HL-60 (cell line): ENCODE data around the gene GP2.

Experiments
- DNase-seq, 2 experiments: peaks; one replicate each; pipeline ENCODE4 v3.0.0-alpha.2; 2010 to 2020; ENCODE audit warnings: low read depth in 1 of 2, low spot score in 1 of 2
- H3K27ac ChIP-seq: fragments of 250-450 bp; sonication (Bioruptor Pico); replicated peaks from 2 replicates; pipeline ENCODE4 v1.5.1; 2020; ENCODE audit warnings: mild to moderate bottlenecking, moderate library complexity
- H3K27me3 ChIP-seq: fragments of 250-450 bp; sonication (Bioruptor Pico); 2 replicates; pipeline ENCODE4 v1.5.1; 2021; ENCODE audit warnings: mild to moderate bottlenecking, moderate library complexity; ENCODE audit not compliant: insufficient read depth, poor library complexity, severe bottlenecking
- H3K4me3 ChIP-seq: replicated peaks from 2 replicates; pipeline ENCODE4 v1.5.1; 2011; ENCODE audit warnings: mild to moderate bottlenecking, control low read depth, low read length; ENCODE audit not compliant: insufficient read depth
- GABPA ChIP-seq: IDR thresholded peaks from 2 replicates; pipeline ENCODE4 v1.6.1; 2012; ENCODE audit warnings: low read depth
- POLR2AphosphoS5 ChIP-seq: IDR thresholded peaks from 2 replicates; pipeline ENCODE4 v1.6.1; 2012; ENCODE audit warnings: low read depth
- REST ChIP-seq: IDR thresholded peaks from 2 replicates; pipeline ENCODE4 v1.6.1; 2012; ENCODE audit warnings: low read depth; ENCODE audit not compliant: insufficient replicate concordance
- SPI1 ChIP-seq: IDR thresholded peaks from 2 replicates; pipeline ENCODE4 v1.6.1; 2012; ENCODE audit warnings: low read depth, mild to moderate bottlenecking, borderline replicate concordance
- TF ChIP-seq, protein P1 (sequence below): IDR thresholded peaks from one replicate; pipeline ENCODE4 v1.5.1; 2011; ENCODE audit warnings: low read length, control low read depth, inconsistent platforms; ENCODE audit not compliant: insufficient read depth

GP2 gene

GRCh38 chr16:20262248-20262647 lies 65.1 kb downstream of the GP2 start:
- no peak overlapping the region for H3K27ac ChIP-seq
- H3K4me3 ChIP-seq: no peak overlapping the region
- no peaks in the 10 kb centered on the region for H3K27me3 ChIP-seq
- TF ChIP-seq, protein P1, sequence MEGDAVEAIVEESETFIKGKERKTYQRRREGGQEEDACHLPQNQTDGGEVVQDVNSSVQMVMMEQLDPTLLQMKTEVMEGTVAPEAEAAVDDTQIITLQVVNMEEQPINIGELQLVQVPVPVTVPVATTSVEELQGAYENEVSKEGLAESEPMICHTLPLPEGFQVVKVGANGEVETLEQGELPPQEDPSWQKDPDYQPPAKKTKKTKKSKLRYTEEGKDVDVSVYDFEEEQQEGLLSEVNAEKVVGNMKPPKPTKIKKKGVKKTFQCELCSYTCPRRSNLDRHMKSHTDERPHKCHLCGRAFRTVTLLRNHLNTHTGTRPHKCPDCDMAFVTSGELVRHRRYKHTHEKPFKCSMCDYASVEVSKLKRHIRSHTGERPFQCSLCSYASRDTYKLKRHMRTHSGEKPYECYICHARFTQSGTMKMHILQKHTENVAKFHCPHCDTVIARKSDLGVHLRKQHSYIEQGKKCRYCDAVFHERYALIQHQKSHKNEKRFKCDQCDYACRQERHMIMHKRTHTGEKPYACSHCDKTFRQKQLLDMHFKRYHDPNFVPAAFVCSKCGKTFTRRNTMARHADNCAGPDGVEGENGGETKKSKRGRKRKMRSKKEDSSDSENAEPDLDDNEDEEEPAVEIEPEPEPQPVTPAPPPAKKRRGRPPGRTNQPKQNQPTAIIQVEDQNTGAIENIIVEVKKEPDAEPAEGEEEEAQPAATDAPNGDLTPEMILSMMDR: no peak
- no peak for TF ChIP-seq GABPA
- TF ChIP-seq REST: no peak
- no peak for TF ChIP-seq POLR2AphosphoS5
- TF ChIP-seq SPI1: no peak
- DNase-seq: no peak

GRCh38 chr16:20260215-20261009 lies 66.9 kb downstream of the GP2 start:
- Histone ChIP-seq H3K27me3 (no peaks in the 10 kb centered on the region), H3K27ac (no peak overlapping the region), H3K4me3 (no peak overlapping the region)
- TF ChIP-seq GABPA: no peak
- no peak for TF ChIP-seq REST
- no peak for TF ChIP-seq SPI1
- TF ChIP-seq POLR2AphosphoS5: no peak
- no peak for DNase-seq
